ENCODE results near the gene AIFM1. TPM values are rescaled to one million over a fixed set of nuclear protein-coding genes. Genes with fewer than 3 reads are reported as not detected.

AIFM1 gene
- total and polyA plus RNA-seq, 2 of the 4 experiments (the other 2 are of a cell fraction): 22.0 to 27.4 TPM

GRCh38 chrX:130118441-130119311 is 47.0 kb downstream of the AIFM1 start:
- Histone ChIP-seq H3K27me3 (ENCODE audit: control insufficient read depth, insufficient read depth, low read length) (no peaks in the 10 kb centered on the region), H4K20me1 (ENCODE audit: insufficient read depth, low read length) (0 out of 2 replicates have a peak, but pooled peaks cover 4% of the 10 kb centered on the region), H3K4me2 (ENCODE audit: low read depth, low read length) (peak overlapping the region; percentile 70), H2AK9ac (replicated peaks; ENCODE audit: low read depth, low read length, poor library complexity) (peak overlapping the region; percentile 98), H3K4ac (ENCODE audit: low read depth, low read length) (peak overlapping the region; percentile 68), H3K56ac (ENCODE audit: extremely low read depth, insufficient read depth, low read length) (peak overlapping the region; percentile 17; the same call in 1 of the 2 replicates), H3K18ac (ENCODE audit: low read depth, low read length) (peak overlapping the region; percentile 32), H4K91ac (ENCODE audit: insufficient read depth, low read depth, low read length) (peak overlapping the region; percentile 70), H3K9me3 (ENCODE audit: control insufficient read depth, insufficient read depth, low read length) (no peaks in the 10 kb centered on the region), H2AFZ (replicated peaks; ENCODE audit: low read length, poor library complexity) (peak overlapping the region; percentile 73), H2BK5ac (ENCODE audit: low read depth, low read length, poor library complexity, severe bottlenecking) (peak overlapping the region; percentile 69), H4K5ac (ENCODE audit: low read depth, low read length) (peak overlapping the region; percentile 58), H3K79me1 (ENCODE audit: low read depth in 1 of 2, low read length in 2 of 2) (peaks cover 0 to 8% of the 10 kb centered on the region in 2 experiments; a peak in 1 of 4 replicates), H3K4me1 (ENCODE audit: control insufficient read depth, insufficient read depth, low read length) (peaks cover 15% of the 10 kb centered on the region), H3K4me3 (ENCODE audit: insufficient read depth, low read depth, low read length) (peak overlapping the region; percentile 36), H3K23ac (ENCODE audit: low read depth, low read length) (peak overlapping the region; percentile 19), H3K27ac (ENCODE audit: insufficient read depth, low read length) (peak overlapping the region; percentile 79), H2BK20ac (ENCODE audit: low read depth, low read length) (peak overlapping the region; percentile 13; the same call in 1 of the 2 replicates), H3K9ac (ENCODE audit: low read depth, low read length) (peak overlapping the region; percentile 25), H3K36me3 (ENCODE audit: control insufficient read depth, insufficient read depth, low read length) (no peaks in the 10 kb centered on the region), H2AK5ac (ENCODE audit: low read depth, low read length) (peak overlapping the region; percentile 75; the same call in 1 of the 2 replicates), H2BK15ac (ENCODE audit: low read depth, low read length) (peak overlapping the region; percentile 3; the same call in 1 of the 3 replicates), H3K9me1 (ENCODE audit: insufficient read depth, low read length) (no peaks in the 10 kb centered on the region), H4K8ac (ENCODE audit: low read depth in 2 of 2, low read length in 2 of 2) (peak overlapping the region; percentile 23 to 58; a peak in 2 of 4 replicates), H2BK120ac (ENCODE audit: low read depth, low read length) (peak overlapping the region; percentile 60), H3K14ac (replicated peaks; ENCODE audit: low read depth, low read length) (peak overlapping the region; percentile 62)
- 20% methylated on average over 1 of the region's 21 CpGs; no CpG with 5 or more reads in 1 of the 2 experiments for WGBS, 2 experiments (ENCODE audit: extremely low coverage in 2 of 2, insufficient read length in 1 of 2)
- TF ChIP-seq CEBPB (IDR thresholded peaks at IDR 0.05; ENCODE audit: low read depth, low read length) (no peak), FOS (IDR thresholded peaks at IDR 0.05; ENCODE audit: low read depth, low read length) (peak; percentile 38), MXI1 (IDR thresholded peaks at IDR 0.05; ENCODE audit: borderline replicate concordance, low read depth, low read length) (peak; percentile 37; the same call in 1 of the 2 replicates), MAZ (IDR thresholded peaks at IDR 0.05; ENCODE audit: borderline replicate concordance, low read depth, low read length) (peak; percentile 43; the same call in 1 of the 2 replicates)
- ATAC-seq (ENCODE audit: low read depth): peak; percentile 40
- intact Hi-C loops (cut with micrococcal nuclease): no loop called here
- in situ Hi-C loops (cut with MboI; ENCODE audit: low sequenced_read_pairs): no loop called here
- POLR2A ChIA-PET (ENCODE audit: unreplicated experiment): no interaction called here
- dilution Hi-C loops (cut with HindIII; ENCODE audit: low sequenced_read_pairs, unreplicated experiment): no loop called here
- peak; percentile 81 for DNase-seq
- no TSS peak for BruUV-seq (replicated peaks)
- CTCF ChIA-PET: interaction anchor here (1.2 to 2.5 kb wide), 2 partner anchors 9 to 39 kb away, joined by 3 to 7 read pairs; partner anchors contain the start of gene ELF4

All from IMR-90 (cell line).